Activated CD4-positive, CD25-positive, alpha-beta regulatory T cell treated with anti-CD3 and anti-CD28 coated beads, Interleukin-2, amount 50 U/mL, for 16 hours (primary cell): Measurements from ENCODE around the gene ST8SIA1.

Experiments
- DNase-seq: peaks from one replicate; pipeline ENCODE4 v3.0.0-alpha.2; 2020; ENCODE audit warnings: low read depth, low spot score

Gene ST8SIA1

DNA sequence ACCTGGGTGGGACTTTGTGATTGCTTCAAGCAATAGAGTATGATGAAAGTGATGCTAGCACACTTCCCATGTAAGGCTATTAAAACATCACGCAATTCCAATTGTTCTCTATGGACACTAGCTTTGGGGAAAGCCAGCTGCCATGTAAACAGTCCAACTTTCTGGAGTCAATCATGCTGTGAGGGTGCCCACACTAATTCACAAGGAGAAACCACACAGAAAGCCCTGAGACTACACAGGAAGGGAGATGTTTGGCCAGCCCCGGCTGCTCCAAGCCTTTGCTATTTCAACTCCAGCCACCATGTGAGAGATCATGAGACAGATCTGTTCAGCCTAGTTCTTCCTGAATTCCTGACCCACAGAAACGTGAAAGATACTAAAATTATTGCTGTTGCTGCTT is 96.3 kb downstream of the ST8SIA1 start:
- DNase-seq = no peak

DNA sequence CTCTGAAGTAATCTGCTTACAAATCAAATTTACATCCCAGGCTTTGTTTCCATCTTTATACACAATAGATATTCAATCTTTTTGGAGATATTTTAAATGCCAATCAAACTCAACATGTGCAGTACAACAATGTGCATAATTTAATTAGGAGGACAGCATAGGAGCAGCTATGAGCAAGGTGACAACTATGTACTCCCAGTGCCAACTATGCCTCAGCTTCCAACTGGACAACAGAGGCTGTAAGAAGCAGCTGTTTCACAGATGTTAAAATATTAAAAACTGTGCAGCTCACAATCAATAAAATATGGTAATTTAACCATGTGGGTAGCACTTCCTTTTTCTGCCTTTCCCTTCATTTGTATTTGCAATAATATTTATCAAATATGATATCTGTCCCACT is 99.9 kb downstream of the ST8SIA1 start:
- DNase-seq = no peak

DNA sequence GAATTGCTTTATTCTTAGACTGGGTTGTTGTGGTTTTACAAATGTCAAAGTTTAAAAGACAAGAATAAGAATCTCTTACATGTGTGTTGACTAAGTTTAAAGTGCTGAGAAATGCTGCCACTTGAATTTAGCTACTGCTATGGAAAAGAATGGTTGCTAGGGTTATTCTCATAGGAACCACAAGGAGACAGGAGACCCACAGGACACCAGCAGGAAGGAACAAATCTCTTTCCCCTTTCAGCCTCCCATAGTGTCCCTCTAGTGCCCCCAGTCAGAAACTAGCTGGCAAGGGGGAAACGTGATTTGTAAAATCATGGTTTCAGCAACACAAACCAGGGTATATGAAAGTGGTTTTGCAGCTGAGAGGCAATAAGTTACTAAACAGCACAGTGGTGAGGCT is 102.7 kb downstream of the ST8SIA1 start:
- DNase-seq = no peak

DNA sequence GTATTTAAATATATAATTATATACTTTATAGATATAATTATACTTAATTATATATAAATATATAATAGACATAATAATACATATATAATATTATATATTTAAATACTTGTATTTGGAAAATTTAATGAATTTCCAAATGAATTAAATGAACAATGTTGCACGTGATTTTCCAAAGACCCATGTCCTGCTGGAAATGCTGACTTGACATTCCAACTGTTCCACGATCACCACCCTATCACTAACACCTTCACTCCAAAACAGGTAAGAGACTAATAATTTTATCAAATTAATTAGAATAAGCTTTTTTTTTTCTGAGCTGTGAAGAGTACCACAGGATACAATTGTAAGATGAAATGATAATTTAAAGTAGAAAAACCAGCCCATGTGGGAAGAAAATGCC is 103.4 kb downstream of the ST8SIA1 start:
- no peak for DNase-seq

DNA sequence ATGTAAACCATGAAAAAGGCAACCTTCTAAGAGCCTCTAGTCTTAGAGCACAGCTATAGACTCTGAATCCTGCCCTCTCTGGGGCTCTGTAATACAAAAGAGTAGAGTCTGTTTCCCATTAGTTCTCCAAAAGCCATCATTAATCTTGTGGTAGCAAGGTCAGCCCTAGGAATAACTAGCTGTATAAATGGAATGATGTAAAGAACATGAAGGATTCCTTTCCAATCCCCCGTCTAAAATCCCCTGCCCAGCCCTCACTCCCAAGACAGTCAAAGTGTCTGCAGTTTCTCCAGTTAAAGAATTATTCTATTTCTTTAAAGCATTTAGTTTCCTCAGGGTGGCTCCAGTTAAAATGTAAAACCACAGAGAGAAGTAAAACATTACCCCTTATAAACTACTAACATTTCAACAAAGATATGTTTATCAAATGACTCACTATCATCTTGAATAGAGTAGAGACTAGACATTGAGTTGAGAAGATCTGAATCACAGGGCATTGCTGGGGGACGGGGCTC is 104.2 kb downstream of the ST8SIA1 start:
- no peak for DNase-seq

DNA sequence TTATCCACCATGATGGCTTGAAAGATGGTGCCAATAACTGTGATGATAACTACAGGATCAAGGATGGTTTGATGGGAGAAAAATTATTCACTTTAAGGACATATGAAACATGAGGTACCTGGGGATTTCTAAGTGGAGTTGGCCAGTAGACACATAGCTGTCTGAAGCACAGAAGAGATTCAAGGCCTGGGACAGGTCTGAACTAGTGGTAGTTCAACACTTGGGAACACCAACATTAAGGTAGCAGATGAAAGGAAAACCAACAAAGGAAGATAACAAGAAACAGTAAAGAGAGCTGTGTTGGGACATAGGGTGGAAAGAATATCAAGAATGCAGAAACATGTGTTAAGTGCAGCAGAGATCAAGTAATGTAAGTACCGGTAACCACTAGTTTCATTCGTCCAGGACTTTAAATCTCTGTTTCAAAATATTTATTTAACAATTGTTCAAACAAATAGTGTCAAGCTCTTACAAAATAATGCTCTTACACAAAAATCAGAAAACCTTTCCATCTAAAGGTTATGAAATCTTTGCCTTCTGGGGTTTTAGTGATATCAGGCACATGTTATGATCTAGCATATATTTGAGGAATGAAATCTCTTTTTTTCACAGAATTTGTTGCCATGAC is 104.7 kb downstream of the ST8SIA1 start:
- no peak for DNase-seq

DNA sequence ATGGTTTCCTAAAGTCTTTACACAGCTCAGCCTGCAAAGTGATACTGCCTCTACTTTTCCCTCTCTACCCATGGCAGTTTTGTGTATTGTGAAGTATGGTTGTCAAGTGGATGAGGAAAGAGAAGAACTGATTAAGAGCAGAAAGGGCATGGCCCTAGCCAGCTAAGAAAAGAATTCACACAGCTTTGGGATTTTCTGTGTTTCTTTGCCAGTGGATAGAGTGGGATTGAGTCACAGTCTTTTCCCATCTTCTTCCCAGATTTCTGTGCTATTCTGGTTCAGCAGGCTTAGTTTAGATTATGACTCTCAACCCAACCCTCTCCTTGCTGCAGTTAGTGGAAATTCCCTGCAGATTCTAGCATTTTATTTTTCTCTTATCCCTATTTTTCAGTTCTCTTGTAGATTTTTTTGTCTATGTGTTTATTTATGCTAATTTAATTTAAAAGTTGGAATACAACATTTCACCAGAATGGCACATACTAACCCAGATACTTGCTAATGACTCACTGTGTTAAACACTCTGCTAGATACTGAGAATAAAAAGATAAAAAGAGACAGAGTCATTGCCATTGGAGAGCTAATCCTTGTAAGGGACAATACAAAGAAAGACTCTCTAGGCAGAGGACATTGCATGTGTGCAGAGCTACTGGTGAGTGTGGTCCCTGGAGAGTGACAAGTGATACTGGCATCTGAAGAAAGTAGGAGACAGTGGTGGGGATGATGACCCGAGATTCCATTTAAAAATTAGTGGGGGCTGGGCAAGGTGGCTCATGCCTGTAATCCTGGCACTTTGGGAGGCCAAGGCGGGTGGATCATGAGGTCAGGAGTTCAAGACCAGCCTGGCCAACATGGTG is 106.3 kb downstream of the ST8SIA1 start:
- DNase-seq = no peak

DNA sequence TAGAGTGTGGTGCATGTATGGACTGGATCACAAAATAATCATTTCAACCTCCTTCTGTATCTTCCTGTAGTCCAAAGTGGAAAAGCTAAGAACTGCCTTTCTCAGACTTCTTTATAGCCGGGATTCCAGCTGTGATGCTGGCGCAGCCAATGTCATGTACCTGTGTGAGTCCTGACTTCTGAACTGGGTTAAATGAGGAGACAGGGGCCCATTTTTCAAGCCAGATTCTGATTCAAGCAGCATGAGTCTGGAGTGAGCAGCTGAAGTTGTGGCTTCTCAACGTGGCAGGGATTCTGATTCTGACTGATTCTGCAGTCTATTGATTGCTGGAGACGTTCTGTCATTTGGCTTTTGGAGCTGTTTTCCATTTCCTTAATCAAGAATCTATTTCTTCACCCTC is 111.2 kb downstream of the ST8SIA1 start:
- DNase-seq = no peak

DNA sequence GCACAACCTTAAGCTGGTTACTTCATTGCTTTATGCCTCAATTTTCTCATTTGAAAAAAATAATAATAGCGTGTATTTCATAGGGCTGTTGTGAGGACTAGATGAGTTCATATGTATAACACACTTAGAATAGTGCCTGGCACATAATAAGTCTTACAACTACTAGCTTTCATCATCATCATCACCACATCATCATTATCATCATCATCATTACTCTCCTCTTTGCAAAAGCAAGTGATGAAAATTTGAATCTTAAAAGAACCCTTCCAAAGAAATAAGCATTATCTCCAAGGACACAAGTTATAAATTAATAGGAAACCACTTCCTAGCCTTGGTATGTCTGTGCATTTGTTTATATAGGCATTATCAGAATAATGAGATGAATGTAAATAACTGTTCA is 117.0 kb downstream of the ST8SIA1 start:
- no peak for DNase-seq

DNA sequence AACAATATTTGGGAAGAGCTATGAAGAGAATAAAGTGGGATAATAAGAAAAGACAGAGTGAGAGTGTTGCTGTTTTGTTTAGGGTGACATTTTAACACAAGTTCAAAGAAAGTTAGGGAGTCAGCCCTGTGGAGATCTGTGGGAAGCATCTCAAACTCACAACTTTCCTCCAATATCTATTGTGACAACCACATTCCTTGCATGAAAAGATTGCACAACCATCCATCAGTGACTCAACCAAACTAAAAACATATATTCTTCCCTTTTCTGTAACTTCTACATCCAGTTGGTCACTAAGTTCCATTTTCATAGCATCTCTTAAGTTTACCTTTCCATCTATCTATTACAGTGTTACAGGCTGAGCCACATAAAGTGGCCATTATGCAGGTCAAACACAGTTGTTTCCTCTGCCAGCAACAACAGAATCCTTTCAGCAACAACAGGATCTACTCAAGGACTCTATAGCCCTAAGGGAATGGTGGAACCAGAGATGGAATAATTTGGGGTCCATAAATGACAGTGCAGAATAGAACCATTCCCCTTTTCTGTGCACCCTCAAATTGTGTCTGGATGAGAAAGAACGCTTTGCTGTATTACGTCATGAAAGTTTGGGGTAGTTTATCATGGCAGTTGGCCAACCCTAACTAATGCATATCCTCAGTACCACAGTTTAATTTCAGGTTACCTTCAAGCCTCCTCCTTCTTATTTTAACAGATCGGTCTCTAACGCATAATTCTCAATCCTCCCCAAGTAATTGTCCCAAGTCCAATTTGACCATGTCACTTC is 118.8 kb downstream of the ST8SIA1 start:
- DNase-seq = no peak

DNA sequence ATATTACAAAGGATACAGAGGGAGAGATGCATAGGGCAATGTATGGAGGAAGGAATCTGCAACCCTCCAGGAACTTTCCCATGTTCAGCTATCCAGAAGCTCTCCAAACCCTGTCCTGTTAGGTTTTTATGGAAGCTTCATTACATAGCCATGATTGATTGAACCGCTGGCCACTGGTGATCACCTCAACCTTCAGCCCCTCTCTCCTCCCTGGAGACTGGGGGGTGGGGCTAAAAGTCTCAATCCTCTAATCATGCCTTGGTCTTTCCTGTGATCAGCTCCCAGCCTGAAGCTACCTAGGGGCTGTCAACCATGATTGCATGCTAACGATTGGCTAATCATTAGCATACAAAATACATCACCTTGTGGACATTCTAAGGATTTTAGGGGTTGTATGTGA is 123.4 kb downstream of the ST8SIA1 start:
- DNase-seq = no peak

DNA sequence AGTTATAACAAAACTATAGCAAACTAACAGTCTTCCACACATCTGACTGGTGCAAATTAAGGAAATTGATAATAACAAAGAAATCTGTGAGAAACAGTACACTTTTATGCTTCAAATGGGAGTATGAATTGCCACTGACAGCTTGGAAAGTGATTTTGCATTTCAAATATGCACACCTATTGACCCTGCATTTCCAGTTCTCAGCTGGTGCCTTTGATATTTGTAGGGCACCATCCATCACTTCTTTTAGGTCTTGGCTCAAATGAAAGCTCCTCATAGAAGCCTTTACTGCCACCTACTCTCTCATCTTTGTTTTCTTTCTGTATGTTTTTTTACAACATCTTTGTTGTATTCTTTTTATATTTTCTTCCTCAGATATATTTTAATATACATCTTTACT is 125.1 kb downstream of the ST8SIA1 start:
- DNase-seq = no peak

DNA sequence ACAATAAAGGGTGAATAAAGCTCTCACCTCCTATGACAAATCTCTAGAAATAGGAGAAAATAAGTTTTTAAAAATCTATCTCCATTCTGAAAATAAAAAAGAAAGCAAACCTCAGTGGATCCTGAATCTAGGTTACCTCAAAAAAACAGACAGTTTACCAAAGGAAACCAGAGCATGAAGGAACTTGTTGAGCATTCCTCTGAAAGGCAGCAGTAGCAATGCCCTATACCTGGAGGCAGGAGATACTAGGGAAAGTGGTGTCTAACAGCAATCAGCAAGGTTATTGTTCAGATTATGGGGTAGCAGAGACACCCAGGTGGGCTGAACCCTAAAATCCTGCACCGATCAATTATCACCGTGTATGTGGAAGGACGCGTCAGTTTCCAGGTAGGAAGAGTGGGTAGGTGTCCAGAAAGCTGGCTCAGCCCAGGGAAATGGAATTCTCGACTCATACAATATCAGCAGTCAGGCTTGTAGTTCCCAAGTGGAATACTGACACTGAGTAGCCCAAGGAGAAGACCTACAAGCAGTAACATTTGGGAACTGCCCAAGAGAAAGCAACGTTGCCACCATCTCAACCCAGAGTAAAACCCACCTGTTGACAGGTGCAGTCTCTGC is 128.3 kb downstream of the ST8SIA1 start:
- no peak for DNase-seq

DNA sequence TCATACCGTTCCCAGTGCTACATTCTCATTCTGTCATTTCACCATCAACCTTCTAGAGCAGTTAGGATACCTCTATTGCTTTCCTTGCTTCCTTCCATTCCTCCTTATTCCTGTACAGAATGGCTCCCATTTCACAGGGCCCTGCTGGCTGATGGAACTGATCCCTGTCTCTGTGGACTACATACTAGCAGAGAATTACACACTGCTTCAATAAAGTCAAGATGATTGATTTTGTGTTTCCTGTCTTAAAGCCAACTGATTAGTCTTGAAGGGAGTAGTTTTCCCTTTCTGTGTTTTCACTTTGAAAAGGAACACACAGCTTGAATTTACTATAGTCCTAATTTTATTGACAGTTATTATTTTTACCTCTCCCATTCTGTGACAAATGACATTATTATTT is 130.1 kb downstream of the ST8SIA1 start:
- DNase-seq = no peak

DNA sequence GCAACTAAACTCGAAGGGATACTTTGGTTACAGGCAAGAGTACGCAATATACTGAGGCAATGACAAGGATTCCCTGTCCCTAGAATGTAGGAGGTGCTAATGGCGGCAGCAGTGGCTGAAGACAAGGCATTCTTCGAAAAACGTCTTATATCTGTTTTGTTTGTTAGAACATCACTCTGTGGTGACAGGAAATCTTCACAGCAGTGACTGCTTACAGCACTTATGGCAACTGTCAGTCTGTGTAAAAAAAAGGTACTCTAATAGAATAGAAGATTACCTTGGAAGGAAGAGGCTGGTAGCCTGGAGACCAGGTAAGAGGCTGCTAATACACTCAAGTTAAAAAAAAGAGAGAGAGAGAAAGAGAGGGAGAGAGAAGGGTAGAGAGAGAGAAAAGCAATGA is 131.7 kb downstream of the ST8SIA1 start:
- DNase-seq = no peak

DNA sequence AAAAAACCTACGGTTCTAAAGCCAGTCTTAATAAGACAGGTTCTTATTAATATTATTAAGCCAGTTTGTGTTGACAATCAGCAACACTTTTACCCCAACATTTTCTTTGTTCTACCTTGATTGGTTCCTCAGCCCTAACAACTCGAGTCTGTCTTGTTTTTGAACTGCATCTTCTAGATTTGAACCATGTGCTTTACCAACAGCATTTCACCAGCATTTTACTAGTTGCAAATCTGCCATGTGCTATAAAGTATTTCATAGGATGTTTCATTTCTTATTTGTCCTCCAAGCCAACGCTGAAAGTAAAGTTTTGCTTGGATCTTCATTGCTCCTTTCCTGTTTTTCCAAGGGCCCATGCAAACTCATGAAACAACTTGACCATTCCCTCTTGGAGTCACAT is 133.4 kb downstream of the ST8SIA1 start:
- no peak for DNase-seq

DNA sequence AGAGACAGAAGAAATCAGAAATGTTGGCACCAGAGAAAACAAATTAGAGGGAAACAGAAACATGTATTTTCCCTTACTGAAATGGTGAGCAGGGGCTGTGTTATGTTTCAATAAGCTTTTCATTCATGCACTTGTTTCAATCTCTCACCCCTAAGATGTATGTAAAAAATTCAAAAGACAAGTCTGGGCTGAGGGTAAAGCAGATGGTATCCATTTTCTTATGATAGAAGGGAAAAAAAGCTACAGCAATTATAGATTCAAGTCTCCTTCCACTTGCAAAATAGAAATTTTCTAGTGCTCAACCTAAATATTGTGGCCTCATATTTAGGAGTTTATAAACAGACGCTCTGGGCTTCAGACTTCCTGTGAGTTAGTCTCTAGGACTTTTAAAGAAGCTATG is 138.3 kb downstream of the ST8SIA1 start:
- DNase-seq = no peak

DNA sequence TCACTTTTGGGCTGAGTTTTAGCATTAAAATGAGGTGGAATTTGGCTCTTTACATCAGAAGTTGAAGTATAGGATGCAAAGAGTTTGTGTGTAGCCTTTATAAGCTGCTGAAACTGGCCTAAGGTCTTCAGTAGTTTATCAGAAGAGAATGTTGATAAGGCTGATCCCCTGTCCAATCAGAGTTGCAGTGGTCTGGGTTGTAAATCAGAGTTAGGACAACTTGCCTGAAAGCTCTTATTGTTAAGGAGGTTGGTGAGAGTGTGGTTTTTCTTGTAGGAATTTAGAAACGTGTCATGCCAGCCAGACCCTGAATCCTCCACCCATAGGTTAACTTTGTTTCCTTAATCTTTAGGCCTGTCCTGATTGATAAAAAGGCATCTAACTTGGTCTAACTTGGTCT is 143.5 kb downstream of the ST8SIA1 start:
- DNase-seq = no peak

DNA sequence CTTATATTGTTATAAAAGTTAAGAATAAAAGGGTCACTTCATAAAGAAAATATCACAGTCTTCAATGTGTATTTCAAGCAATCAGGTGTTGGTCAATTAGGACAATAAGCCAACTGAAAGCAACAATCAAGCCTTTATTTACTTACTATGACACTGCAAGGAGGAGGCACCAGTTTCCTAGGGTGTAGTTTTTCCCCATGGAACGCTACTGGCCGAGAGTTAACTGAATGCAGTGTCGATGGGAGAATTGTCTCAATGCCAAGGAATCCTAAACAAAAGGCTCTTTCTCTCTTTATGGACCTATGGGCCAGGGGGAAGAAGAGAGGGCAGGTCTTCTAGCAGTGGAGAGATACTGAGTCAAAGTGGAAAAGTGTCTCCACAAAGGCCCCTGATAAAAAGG is 146.1 kb downstream of the ST8SIA1 start:
- DNase-seq = no peak

DNA sequence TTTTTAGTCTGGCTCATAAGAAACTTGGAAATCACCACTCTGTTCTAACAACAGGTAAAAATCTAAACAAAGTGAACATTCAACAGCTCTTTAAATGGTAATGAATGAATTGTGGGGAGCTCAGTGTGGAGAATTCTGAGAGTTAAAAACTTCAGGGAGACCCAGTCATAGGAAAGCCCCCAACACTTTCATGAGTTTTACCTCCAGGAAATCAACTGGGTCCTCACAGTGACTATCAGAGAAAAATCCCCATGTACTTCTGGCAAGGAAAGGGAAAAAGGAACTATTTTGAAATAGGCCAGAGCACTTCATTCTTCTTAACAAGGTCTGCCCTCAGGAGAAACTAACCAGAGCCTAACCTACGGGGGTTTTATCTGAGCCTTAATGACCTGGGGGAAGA is 153.8 kb downstream of the ST8SIA1 start:
- no peak for DNase-seq

DNA sequence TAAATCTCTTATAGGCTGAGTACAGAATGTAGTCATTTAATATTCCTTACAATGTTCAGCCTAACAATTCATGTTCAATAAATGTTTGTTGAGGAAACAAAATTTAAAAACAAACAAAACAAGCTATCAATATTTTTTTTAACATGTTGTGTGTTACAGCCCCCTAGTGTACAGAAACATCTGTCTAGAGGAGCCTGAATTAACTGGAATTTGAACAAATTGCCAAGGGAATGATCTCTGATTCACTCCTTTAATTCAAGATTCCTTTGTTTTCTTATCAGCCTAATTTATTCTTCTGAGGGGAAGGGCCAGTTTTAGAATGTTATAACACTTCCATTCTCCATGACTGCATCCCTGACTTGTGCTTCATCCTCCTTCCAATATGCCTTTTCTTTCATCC is 161.3 kb downstream of the ST8SIA1 start:
- no peak for DNase-seq

DNA sequence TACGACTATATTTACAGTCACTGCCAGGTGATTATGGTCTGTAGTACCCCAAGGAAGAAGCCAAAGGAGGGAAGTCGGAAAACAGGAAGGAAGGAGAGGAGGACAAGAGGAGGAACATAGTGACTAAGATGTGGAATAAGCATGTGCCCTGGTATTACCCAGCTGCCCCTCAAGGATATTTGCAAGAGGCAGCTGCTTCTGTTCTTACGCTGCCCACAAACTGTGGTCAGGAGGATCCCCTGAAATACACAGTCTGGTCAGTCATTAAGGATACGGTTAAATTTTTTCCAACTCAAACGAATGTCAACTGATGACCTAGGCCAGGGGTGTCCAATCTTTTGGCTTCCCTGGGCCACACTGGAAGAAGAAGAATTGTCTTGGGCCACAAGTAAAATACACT is 162.0 kb downstream of the ST8SIA1 start:
- DNase-seq = no peak
